Activated CD8-positive, alpha-beta memory T cell treated with anti-CD3 and anti-CD28 coated beads for 4 hours (primary cell): ENCODE measurements around the gene MRPS18B.
"Not testable (repeated sequence)": the region's sequence is repeated elsewhere in the genome, so short reads cannot be mapped to it uniquely, and the experiment has no call there.

Source experiments
- DNase-seq, 2 donors: peaks; one replicate each; pipeline ENCODE4 v3.0.0-alpha.2; 2020; ENCODE audit warnings: low read depth in 2 of 2

Gene MRPS18B

GRCh38 chr6:30643656-30644055, 26.0 kb downstream of the MRPS18B start:
- DNase-seq: no peak

- DNase-seq: no peak
Measured at GRCh38 chr6:30644769-30645168, 27.1 kb downstream of the MRPS18B start.

- DNase-seq: no peak
Measured at GRCh38 chr6:30645989-30646388, 28.3 kb downstream of the MRPS18B start.

GRCh38 chr6:30646450-30647241, 29.0 kb downstream of the MRPS18B start, which contains the start of gene C6orf136:
Gene C6orf136 (plus strand): TSS chr6:30647133. CDS start chr6:30647232, 99 bp downstream.
- DNase-seq: peak; percentile 82 to 89

GRCh38 chr6:30647242-30648116, 29.8 kb downstream of the MRPS18B start:
- DNase-seq: peak; percentile 44 to 51

- no peak for DNase-seq
Measured at GRCh38 chr6:30651143-30651542, 33.5 kb downstream of the MRPS18B start.

GRCh38 chr6:30654798-30655742, 37.4 kb downstream of the MRPS18B start:
- no peak for DNase-seq

GRCh38 chr6:30655743-30656094, 38.1 kb downstream of the MRPS18B start:
- no peak for DNase-seq

GRCh38 chr6:30656513-30656912, 38.9 kb downstream of the MRPS18B start:
- DNase-seq: no peak

- no peak for DNase-seq
Measured at GRCh38 chr6:30657454-30657853, 39.8 kb downstream of the MRPS18B start.

GRCh38 chr6:30657922-30658321, 40.3 kb downstream of the MRPS18B start:
- DNase-seq: not testable (repeated sequence)

GRCh38 chr6:30664994-30665767, 47.5 kb downstream of the MRPS18B start:
- DNase-seq: no peak

GRCh38 chr6:30666300-30666699, 48.7 kb downstream of the MRPS18B start:
- DNase-seq: peak in 1 of 2 donors; percentile 33

- no peak for DNase-seq
Measured at GRCh38 chr6:30670760-30671527, 53.3 kb downstream of the MRPS18B start.

- peak; percentile 77 to 79 for DNase-seq
Measured at GRCh38 chr6:30672445-30673253, 55.0 kb downstream of the MRPS18B start, which contains the start of gene DHX16. Gene DHX16 (minus strand): TSS chr6:30673006. CDS start chr6:30672841, 165 bp downstream.
